HEK293 (cell line): ENCODE results near the gene PAK1.

Experiments
- CTCF ChIA-PET: fragments of 350-600 bp; formaldehyde crosslinking; extraction: SDS; loops from one replicate; lab custom pipeline; 2021; ENCODE audit warnings: antibody characterized with exemption; lab: Yijun Ruan, JAX
- POLR2A ChIA-PET: fragments of 300-600 bp; formaldehyde crosslinking; extraction: SDS; loops from one replicate; lab custom pipeline; 2020; ENCODE audit warnings: antibody characterized with exemption, inconsistent platforms; lab: Yijun Ruan, JAX
- H3K27ac ChIP-seq: fragments of 200-500 bp; sonication (Bioruptor generic); 2 replicates; pipeline ENCODE4 v1.5.1; 2014; ENCODE audit warnings: low read depth, low read length, control low read depth, inconsistent platforms; ENCODE audit errors: extremely low read depth
- H3K36me3 ChIP-seq, 2 experiments: fragments of 200-500 bp in 1 of 2; sonication (Bioruptor generic) in 1 of 2; 1 replicate in 1 of 2; 2 replicates in 1 of 2; pipeline ENCODE4 v1.5.1; 2014 to 2017; ENCODE audit warnings: inconsistent platforms in 2 of 2, low read length in 2 of 2; ENCODE audit not compliant: control insufficient read depth in 2 of 2, insufficient read depth in 1 of 2
- H3K4me1 ChIP-seq: fragments of 200-500 bp; sonication (Bioruptor generic); 2 replicates; pipeline ENCODE4 v1.5.1; 2014; ENCODE audit warnings: mild to moderate bottlenecking, low read length, inconsistent platforms; ENCODE audit not compliant: control insufficient read depth, insufficient read depth
- H3K4me3 ChIP-seq: 2 replicates; pipeline ENCODE4 v1.5.1; 2011; ENCODE audit warnings: low read depth, mild to moderate bottlenecking, control low read depth, low read length, moderate library complexity
- H3K9me3 ChIP-seq: fragments of 200-500 bp; sonication (Bioruptor generic); 2 replicates; pipeline ENCODE4 v1.5.1; 2014; ENCODE audit warnings: low read depth, low read length, inconsistent platforms; ENCODE audit not compliant: control insufficient read depth, insufficient read depth
- FEZF1 ChIP-seq: fragments of 450-650 bp; formaldehyde crosslinking; IDR thresholded peaks from 2 replicates; pipeline ENCODE4 v1.5.1; 2016; ENCODE audit warnings: missing biosample characterization, missing genetic modification characterization
- MZF1 ChIP-seq: fragments of 450-650 bp; formaldehyde crosslinking; IDR thresholded peaks from 2 replicates; pipeline ENCODE4 v1.5.1; 2017; ENCODE audit warnings: missing biosample characterization, missing genetic modification characterization, borderline replicate concordance
- PRDM10 ChIP-seq: fragments of 450-650 bp; formaldehyde crosslinking; IDR thresholded peaks from 2 replicates; pipeline ENCODE4 v1.5.1; 2016; ENCODE audit warnings: missing biosample characterization, missing genetic modification characterization
- PRDM6 ChIP-seq: fragments of 450-650 bp; formaldehyde crosslinking; IDR thresholded peaks from 2 replicates; pipeline ENCODE4 v1.5.1; 2017; ENCODE audit warnings: missing biosample characterization, missing genetic modification characterization
- SP7 ChIP-seq: fragments of 450-650 bp; formaldehyde crosslinking; IDR thresholded peaks from 2 replicates; pipeline ENCODE4 v1.5.1; 2016; ENCODE audit warnings: missing biosample characterization, missing genetic modification characterization
- WT1 ChIP-seq: fragments of 450-650 bp; formaldehyde crosslinking; IDR thresholded peaks from 2 replicates; pipeline ENCODE4 v1.5.1; 2016; ENCODE audit warnings: missing biosample characterization, missing genetic modification characterization
- ZBTB10 ChIP-seq: fragments of 450-650 bp; formaldehyde crosslinking; IDR thresholded peaks from 2 replicates; pipeline ENCODE4 v1.5.1; 2016; ENCODE audit warnings: missing biosample characterization, missing genetic modification characterization
- ZBTB17 ChIP-seq: fragments of 450-650 bp; formaldehyde crosslinking; IDR thresholded peaks from 2 replicates; pipeline ENCODE4 v1.5.1; 2016; ENCODE audit warnings: missing biosample characterization, missing genetic modification characterization
- ZBTB48 ChIP-seq: fragments of 450-650 bp; formaldehyde crosslinking; IDR thresholded peaks from 2 replicates; pipeline ENCODE4 v1.5.1; 2016; ENCODE audit warnings: missing biosample characterization, missing genetic modification characterization
- ZFP69B ChIP-seq: fragments of 450-650 bp; formaldehyde crosslinking; IDR thresholded peaks from 2 replicates; pipeline ENCODE4 v1.5.1; 2016; ENCODE audit warnings: missing biosample characterization, missing genetic modification characterization
- ZIC2 ChIP-seq: fragments of 450-650 bp; formaldehyde crosslinking; IDR thresholded peaks from 2 replicates; pipeline ENCODE4 v1.5.1; 2016; ENCODE audit warnings: missing biosample characterization, missing genetic modification characterization
- ZNF10 ChIP-seq: fragments of 450-650 bp; formaldehyde crosslinking; IDR thresholded peaks from 2 replicates; pipeline ENCODE4 v1.5.1; 2017; ENCODE audit warnings: missing biosample characterization, missing genetic modification characterization
- ZNF274 ChIP-seq, 2 experiments: fragments of 200-500 bp in 1 of 2; fragments of 450-650 bp in 1 of 2; sonication (Bioruptor generic) in 1 of 2; formaldehyde crosslinking in 1 of 2; IDR thresholded peaks; 2 replicates each; pipeline versions ENCODE4 v1.5.1 to v1.6.1; 2014 to 2016; ENCODE audit warnings: borderline replicate concordance in 1 of 2, inconsistent platforms in 1 of 2, low read length in 1 of 2, missing biosample characterization in 1 of 2, missing genetic modification characterization in 1 of 2
- ZNF560 ChIP-seq: fragments of 450-650 bp; formaldehyde crosslinking; IDR thresholded peaks from 2 replicates; pipeline ENCODE4 v1.5.1; 2017; ENCODE audit warnings: missing biosample characterization, missing genetic modification characterization, borderline replicate concordance
- ZNF629 ChIP-seq: fragments of 450-650 bp; formaldehyde crosslinking; IDR thresholded peaks from 2 replicates; pipeline ENCODE4 v1.5.1; 2017; ENCODE audit warnings: missing biosample characterization, missing genetic modification characterization
- ZNF707 ChIP-seq: fragments of 450-650 bp; formaldehyde crosslinking; IDR thresholded peaks from 2 replicates; pipeline ENCODE4 v1.5.1; 2016; ENCODE audit warnings: missing biosample characterization, missing genetic modification characterization
- ZSCAN5A ChIP-seq: fragments of 450-650 bp; formaldehyde crosslinking; IDR thresholded peaks from 2 replicates; pipeline ENCODE4 v1.5.1; 2016; ENCODE audit warnings: missing biosample characterization, missing genetic modification characterization
- TF ChIP-seq, protein P1 (sequence below): fragments of 450-650 bp; formaldehyde crosslinking; IDR thresholded peaks from 2 replicates; pipeline ENCODE4 v1.5.1; 2016; ENCODE audit warnings: missing biosample characterization, missing genetic modification characterization
- TF ChIP-seq, protein P2 (sequence below): IDR thresholded peaks from 2 replicates; pipeline ENCODE4 v1.6.1; 2011; ENCODE audit warnings: mild to moderate bottlenecking, low read depth, low read length, borderline replicate concordance
- TF ChIP-seq, protein P3 (sequence below): fragments of 450-650 bp; formaldehyde crosslinking; conservative IDR thresholded peaks from 2 replicates; pipeline ENCODE4 v1.5.1; 2016; ENCODE audit warnings: low read depth, missing biosample characterization, missing genetic modification characterization

Gene PAK1

GRCh38 chr11:77407613-77408012, 66.3 kb downstream of the PAK1 start:
- Histone ChIP-seq H3K9me3 (no peaks in the 10 kb centered on the region), H3K27ac (no peak overlapping the region; the same call in 1 of the 2 replicates), H3K36me3 (no peaks in the 10 kb centered on the region), H3K4me3 (no peak overlapping the region), H3K4me1 (peaks cover 13% of the 10 kb centered on the region; the same call in 1 of the 2 replicates)
- ChIA-PET POLR2A (no interaction called here), CTCF (no interaction called here)
- peak; percentile 85 for TF ChIP-seq WT1 (tag by site-specific recombination)
- TF ChIP-seq, protein P1, sequence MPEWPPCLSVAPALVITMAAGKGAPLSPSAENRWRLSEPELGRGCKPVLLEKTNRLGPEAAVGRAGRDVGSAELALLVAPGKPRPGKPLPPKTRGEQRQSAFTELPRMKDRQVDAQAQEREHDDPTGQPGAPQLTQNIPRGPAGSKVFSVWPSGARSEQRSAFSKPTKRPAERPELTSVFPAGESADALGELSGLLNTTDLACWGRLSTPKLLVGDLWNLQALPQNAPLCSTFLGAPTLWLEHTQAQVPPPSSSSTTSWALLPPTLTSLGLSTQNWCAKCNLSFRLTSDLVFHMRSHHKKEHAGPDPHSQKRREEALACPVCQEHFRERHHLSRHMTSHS, result no peak
- TF ChIP-seq ZNF707 (tag by site-specific recombination), result no peak
- TF ChIP-seq ZFP69B, result no peak
- TF ChIP-seq ZNF274 (IDR thresholded peaks at IDR 0.05; ENCODE audit: low read length), result no peak
- no peak for TF ChIP-seq ZNF274 (tag by site-specific recombination; IDR thresholded peaks at IDR 0.05; ENCODE audit: borderline replicate concordance)
- TF ChIP-seq, protein P2, sequence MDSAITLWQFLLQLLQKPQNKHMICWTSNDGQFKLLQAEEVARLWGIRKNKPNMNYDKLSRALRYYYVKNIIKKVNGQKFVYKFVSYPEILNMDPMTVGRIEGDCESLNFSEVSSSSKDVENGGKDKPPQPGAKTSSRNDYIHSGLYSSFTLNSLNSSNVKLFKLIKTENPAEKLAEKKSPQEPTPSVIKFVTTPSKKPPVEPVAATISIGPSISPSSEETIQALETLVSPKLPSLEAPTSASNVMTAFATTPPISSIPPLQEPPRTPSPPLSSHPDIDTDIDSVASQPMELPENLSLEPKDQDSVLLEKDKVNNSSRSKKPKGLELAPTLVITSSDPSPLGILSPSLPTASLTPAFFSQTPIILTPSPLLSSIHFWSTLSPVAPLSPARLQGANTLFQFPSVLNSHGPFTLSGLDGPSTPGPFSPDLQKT, result no peak
- no peak for TF ChIP-seq ZNF10 (tag by site-specific recombination)
- TF ChIP-seq ZBTB10 (tag by site-specific recombination), result no peak
- peak; percentile 35; the same call in 1 of the 2 replicates for TF ChIP-seq ZNF629 (tag by site-specific recombination)
- peak; percentile 54; the same call in 1 of the 2 replicates for TF ChIP-seq PRDM6 (tag by site-specific recombination)
- TF ChIP-seq ZBTB17, result 0 out of 2 replicates have a peak, but pooled peaks have one; percentile 32
- peak; percentile 55 for TF ChIP-seq PRDM10 (tag by site-specific recombination)
- TF ChIP-seq ZSCAN5A (tag by site-specific recombination), result no peak
- TF ChIP-seq ZNF560, result no peak
- TF ChIP-seq FEZF1 (tag by site-specific recombination), result peak; percentile 94
- TF ChIP-seq, protein P3, sequence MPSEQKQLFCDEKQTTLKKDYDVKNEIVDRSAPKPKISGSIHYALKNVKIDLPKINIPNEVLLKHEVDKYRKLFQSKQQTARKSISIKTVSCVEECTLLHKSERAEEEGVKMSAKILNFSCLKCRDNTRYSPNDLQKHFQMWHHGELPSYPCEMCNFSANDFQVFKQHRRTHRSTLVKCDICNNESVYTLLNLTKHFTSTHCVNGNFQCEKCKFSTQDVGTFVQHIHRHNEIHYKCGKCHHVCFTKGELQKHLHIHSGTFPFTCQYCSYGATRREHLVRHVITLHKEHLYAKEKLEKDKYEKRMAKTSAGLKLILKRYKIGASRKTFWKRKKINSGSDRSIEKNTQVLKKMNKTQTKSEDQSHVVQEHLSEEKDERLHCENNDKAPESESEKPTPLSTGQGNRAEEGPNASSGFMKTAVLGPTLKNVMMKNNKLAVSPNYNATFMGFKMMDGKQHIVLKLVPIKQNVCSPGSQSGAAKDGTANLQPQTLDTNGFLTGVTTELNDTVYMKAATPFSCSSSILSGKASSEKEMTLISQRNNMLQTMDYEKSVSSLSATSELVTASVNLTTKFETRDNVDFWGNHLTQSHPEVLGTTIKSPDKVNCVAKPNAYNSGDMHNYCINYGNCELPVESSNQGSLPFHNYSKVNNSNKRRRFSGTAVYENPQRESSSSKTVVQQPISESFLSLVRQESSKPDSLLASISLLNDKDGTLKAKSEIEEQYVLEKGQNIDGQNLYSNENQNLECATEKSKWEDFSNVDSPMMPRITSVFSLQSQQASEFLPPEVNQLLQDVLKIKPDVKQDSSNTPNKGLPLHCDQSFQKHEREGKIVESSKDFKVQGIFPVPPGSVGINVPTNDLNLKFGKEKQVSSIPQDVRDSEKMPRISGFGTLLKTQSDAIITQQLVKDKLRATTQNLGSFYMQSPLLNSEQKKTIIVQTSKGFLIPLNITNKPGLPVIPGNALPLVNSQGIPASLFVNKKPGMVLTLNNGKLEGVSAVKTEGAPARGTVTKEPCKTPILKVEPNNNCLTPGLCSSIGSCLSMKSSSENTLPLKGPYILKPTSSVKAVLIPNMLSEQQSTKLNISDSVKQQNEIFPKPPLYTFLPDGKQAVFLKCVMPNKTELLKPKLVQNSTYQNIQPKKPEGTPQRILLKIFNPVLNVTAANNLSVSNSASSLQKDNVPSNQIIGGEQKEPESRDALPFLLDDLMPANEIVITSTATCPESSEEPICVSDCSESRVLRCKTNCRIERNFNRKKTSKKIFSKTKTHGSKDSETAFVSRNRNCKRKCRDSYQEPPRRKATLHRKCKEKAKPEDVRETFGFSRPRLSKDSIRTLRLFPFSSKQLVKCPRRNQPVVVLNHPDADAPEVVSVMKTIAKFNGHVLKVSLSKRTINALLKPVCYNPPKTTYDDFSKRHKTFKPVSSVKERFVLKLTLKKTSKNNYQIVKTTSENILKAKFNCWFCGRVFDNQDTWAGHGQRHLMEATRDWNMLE (tag by site-specific recombination), result no peak
- no peak for TF ChIP-seq ZIC2
- 0 out of 2 replicates have a peak, but pooled peaks have one; percentile 29 for TF ChIP-seq MZF1 (tag by site-specific recombination)
- peak; percentile 42; the same call in 1 of the 2 replicates for TF ChIP-seq SP7
- TF ChIP-seq ZBTB48 (tag by site-specific recombination), result no peak
